Skeletal muscle tissue (tissue), 4 donors: ENCODE data around the gene RAB41. TPM values are rescaled to one million over a fixed set of nuclear protein-coding genes. Genes with fewer than 3 reads are reported as not detected.
"Not testable (repeated sequence)": the region's sequence is repeated elsewhere in the genome, so short reads cannot be mapped to it uniquely, and the experiment has no call there.

Experiments
- H3K27ac ChIP-seq: one replicate; pipeline ENCODE4 v1.7.0; 2013; ENCODE audit warnings: mild to moderate bottlenecking, low read depth, low read length, inconsistent platforms
- H3K27me3 ChIP-seq, 3 donors: one replicate each; pipeline ENCODE4 v1.7.0; 2013; ENCODE audit warnings: low read length in 3 of 3; ENCODE audit not compliant: control insufficient read depth in 3 of 3, insufficient read depth in 3 of 3
- H3K36me3 ChIP-seq, 3 donors: one replicate each; pipeline ENCODE4 v1.7.0; 2013; ENCODE audit warnings: low read length in 3 of 3; ENCODE audit not compliant: control insufficient read depth in 3 of 3, insufficient read depth in 3 of 3
- H3K4me1 ChIP-seq, 3 donors: one replicate each; pipeline ENCODE4 v1.7.0; 2013; ENCODE audit warnings: low read length in 3 of 3, mild to moderate bottlenecking in 3 of 3; ENCODE audit not compliant: control insufficient read depth in 3 of 3, insufficient read depth in 3 of 3
- H3K4me3 ChIP-seq, 3 donors: one replicate each; pipeline ENCODE4 v1.7.0; 2013; ENCODE audit warnings: low read length in 3 of 3
- H3K9ac ChIP-seq, 3 donors: one replicate each; pipeline ENCODE4 v1.7.0; 2013; ENCODE audit warnings: low read length in 3 of 3, mild to moderate bottlenecking in 3 of 3, moderate library complexity in 2 of 3, low read depth in 1 of 3
- H3K9me3 ChIP-seq, 3 donors: one replicate each; pipeline ENCODE4 v1.7.0; 2013; ENCODE audit warnings: low read length in 3 of 3; ENCODE audit not compliant: control insufficient read depth in 3 of 3
- total RNA-seq: library from RNA; depleted of rRNA; stranded (reverse); fragments of >200 nt; gene quantifications from one replicate; pipeline ENCODE4 v1.2.3, GENCODE V29; 2014
- donor health status: Osteomylitis.

RAB41 gene
- not detected for total RNA-seq

DNA sequence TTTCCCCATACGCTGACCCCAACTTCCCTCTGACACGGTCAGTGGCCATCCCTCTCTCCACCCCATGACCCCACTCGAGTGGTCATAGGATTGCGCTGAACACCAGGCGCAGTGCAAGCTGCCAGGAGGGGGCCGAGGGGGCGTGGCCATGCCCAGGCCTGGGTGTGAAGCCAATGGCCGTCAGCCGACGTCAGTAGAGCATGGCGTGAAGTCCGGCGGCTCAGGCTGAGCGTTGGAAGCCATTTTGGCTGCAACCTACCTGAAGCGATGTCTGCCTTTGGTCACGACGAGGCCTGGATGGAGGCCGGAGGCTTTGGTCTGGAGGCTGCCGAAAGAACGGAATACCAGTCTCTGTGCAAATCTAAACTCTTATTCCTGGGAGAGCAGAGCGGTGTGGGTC, at the start of gene RAB41:
Gene RAB41, plus strand, starts transcription at position 222 of the 400 bp plus-strand sequence. Its CDS starts 46 bp downstream, at position 268.
- no peaks in the 10 kb centered on the region for H3K4me1 ChIP-seq
- no peaks in the 10 kb centered on the region for H3K27me3 ChIP-seq
- H3K36me3 ChIP-seq = peaks cover 0 to 12% (median 6%) of the 10 kb centered on the region in 3 donors
- H3K4me3 ChIP-seq = no peak within 1 kb of the TSS
- H3K9me3 ChIP-seq = no peaks in the 10 kb centered on the region
- no peak within 1 kb of the TSS for H3K9ac ChIP-seq
- no peak within 1 kb of the TSS for H3K27ac ChIP-seq

GRCh38 chrX:70234355-70234754, 47.6 kb upstream of the RAB41 start, which contains the start of gene AWAT1:
Gene AWAT1, plus strand, starts transcription at chrX:70234655. Its CDS starts 41 bp downstream, at chrX:70234696.
- H3K36me3 ChIP-seq = no peaks in the 10 kb centered on the region
- H3K27ac ChIP-seq = no peak within 1 kb of the TSS
- peaks cover 0 to 4% (median 0%) of the 10 kb centered on the region in 3 donors for H3K27me3 ChIP-seq
- no peak within 1 kb of the TSS for H3K4me3 ChIP-seq
- H3K9ac ChIP-seq = no peak within 1 kb of the TSS
- H3K4me1 ChIP-seq = no peaks in the 10 kb centered on the region
- H3K9me3 ChIP-seq = no peaks in the 10 kb centered on the region

- Histone ChIP-seq H3K4me3 (no peak overlapping the region), H3K4me1 (no peaks in the 10 kb centered on the region), H3K9ac (no peak overlapping the region), H3K27me3 (no peaks in the 10 kb centered on the region), H3K36me3 (no peaks in the 10 kb centered on the region), H3K9me3 (no peaks in the 10 kb centered on the region), H3K27ac (no peak overlapping the region)
These were observed 41.2 kb upstream of the RAB41 start for GRCh38 chrX:70240751-70241150.

DNA sequence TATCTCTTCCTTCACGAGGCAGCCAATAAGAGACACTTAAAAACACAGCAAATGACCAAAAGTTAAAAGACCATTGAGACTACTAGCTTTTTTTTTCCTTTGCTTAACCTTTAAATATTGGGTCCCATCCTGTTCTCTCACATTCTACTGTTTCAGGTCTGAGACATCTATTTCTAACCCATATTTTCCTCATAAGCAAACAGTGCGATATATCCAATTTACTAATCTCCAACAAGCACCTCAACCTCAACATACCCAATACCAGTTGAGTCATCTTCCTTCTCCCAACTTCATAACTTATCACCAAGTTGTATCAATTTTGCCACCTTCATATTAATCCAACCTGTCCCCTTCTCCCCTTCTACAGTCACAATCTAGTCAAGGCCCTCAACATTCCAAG, 40.5 kb upstream of the RAB41 start:
- Histone ChIP-seq H3K36me3 (no peaks in the 10 kb centered on the region), H3K27ac (no peak overlapping the region), H3K4me3 (no peak overlapping the region), H3K9me3 (no peaks in the 10 kb centered on the region), H3K4me1 (no peaks in the 10 kb centered on the region), H3K27me3 (no peaks in the 10 kb centered on the region), H3K9ac (no peak overlapping the region)

DNA sequence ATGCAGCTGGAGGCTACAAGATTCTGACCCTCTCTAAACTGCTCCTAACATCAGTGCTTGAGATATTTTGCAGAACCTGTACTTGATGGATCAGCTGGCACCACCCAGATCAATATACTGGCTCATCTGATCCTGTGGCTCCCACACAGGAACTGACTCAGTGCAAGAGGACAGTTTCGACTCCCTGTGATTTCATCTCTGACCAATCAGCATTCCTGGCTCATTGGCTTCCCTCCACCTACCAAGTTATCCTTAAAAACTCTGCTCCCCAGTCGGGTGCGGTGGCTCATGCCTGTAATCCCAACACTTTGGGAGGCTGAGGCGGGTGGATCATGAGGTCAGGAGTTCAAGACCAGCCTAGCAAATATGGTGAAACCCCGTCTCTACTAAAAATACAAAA, 38.4 kb upstream of the RAB41 start:
- H3K27me3 ChIP-seq = not testable (repeated sequence)

DNA sequence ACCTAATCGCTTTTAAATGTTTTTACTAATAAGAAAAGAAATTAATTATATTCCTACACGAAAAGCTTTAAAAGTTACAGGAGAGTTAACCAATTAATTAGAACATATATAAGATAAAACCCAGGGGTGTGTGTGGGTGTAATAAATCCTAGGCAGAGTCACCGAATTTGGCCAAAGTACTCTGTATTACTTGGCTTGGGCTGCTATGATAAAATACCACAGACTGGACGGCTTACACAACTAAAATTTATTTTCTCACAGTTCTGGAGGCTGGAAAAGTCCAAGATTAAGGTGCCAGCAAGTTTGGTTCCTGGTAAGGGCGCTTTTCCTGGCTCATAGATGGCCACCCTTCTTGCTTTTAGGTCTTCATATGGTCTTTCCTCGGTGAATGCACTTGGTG, 37.1 kb upstream of the RAB41 start:
- no peak overlapping the region for H3K9ac ChIP-seq
- no peaks in the 10 kb centered on the region for H3K27me3 ChIP-seq
- no peaks in the 10 kb centered on the region for H3K36me3 ChIP-seq
- H3K4me3 ChIP-seq = no peak overlapping the region
- H3K27ac ChIP-seq = no peak overlapping the region
- no peaks in the 10 kb centered on the region for H3K9me3 ChIP-seq
- H3K4me1 ChIP-seq = no peaks in the 10 kb centered on the region

More for the DNA sequence above, 38.4 kb upstream of the RAB41 start:
- H3K36me3 ChIP-seq, H3K4me1 ChIP-seq, H3K27ac ChIP-seq, H3K4me3 ChIP-seq, H3K9ac ChIP-seq, H3K9me3 ChIP-seq: not testable (repeated sequence)

DNA sequence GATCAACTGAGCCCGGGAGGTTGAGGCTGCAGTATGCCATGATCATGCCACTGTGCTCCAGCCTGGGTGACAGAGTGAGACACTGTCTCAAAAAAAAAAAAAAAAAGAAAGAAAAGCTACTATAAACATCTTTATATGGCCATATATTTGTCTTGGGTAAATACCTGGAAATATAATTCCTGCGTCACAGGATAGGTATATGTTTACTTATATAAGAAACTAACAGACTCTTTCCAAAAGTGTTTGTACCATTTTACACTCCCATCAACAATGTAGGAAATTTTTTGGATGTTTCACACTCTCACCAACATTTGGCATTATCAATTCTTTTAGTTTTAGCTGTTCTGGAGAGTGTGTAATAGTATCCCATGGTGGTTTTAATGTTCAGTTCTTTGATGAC, 34.7 kb upstream of the RAB41 start:
- H3K27ac ChIP-seq = no peak overlapping the region
- no peak overlapping the region for H3K9ac ChIP-seq
- H3K9me3 ChIP-seq = no peaks in the 10 kb centered on the region
- H3K36me3 ChIP-seq = no peaks in the 10 kb centered on the region
- no peak overlapping the region for H3K4me3 ChIP-seq
- no peaks in the 10 kb centered on the region for H3K27me3 ChIP-seq
- no peaks in the 10 kb centered on the region for H3K4me1 ChIP-seq

DNA sequence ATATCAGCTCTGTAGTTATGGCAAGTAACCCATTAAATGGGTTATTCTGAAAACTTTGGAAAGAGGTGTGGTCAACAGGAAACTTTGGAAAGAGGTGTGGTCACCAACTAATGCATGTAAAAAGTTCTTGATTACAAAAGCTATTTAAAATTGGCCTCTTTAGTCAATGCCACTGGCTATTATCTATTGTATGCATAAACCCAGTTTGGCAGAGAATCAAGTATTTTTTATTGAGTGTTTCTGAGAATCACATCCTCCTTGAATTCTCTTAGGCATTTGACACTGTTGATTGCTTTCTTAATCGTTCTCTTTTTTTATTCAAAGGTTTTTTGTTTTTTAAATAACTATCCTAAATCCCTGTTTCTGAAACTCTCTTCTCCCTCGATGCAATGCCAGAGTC, 29.5 kb upstream of the RAB41 start:
- no peak overlapping the region for H3K4me3 ChIP-seq
- H3K9ac ChIP-seq = no peak overlapping the region
- H3K27ac ChIP-seq = no peak overlapping the region

GRCh38 chrX:70253377-70254062, 28.5 kb upstream of the RAB41 start:
- H3K27ac ChIP-seq = no peak overlapping the region
- H3K36me3 ChIP-seq = no peaks in the 10 kb centered on the region
- H3K9ac ChIP-seq = no peak overlapping the region
- no peak overlapping the region for H3K4me3 ChIP-seq
- H3K4me1 ChIP-seq = no peaks in the 10 kb centered on the region
- no peaks in the 10 kb centered on the region for H3K9me3 ChIP-seq
- no peaks in the 10 kb centered on the region for H3K27me3 ChIP-seq

More for the DNA sequence above, 29.5 kb upstream of the RAB41 start:
- Histone ChIP-seq H3K4me1 (no peaks in the 10 kb centered on the region), H3K9me3 (no peaks in the 10 kb centered on the region), H3K27me3 (no peaks in the 10 kb centered on the region), H3K36me3 (no peaks in the 10 kb centered on the region)

DNA sequence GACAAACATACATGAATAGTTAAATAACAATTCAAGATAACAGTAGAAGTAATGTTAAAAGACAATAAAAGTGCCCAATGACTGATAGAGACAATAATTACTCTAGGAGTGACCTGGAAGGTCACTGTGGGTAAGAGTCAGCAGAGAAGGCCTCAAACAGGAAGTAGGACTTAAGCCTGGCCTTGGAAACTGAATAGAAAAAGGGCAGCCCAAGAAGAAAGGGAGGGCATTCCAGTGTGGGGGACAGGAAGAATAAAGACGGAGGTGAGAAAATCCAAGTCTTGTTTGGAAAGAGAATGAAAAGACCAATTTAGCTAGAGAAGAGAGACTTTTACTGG, 27.9 kb upstream of the RAB41 start:
- Histone ChIP-seq H3K27me3 (no peaks in the 10 kb centered on the region), H3K9me3 (no peaks in the 10 kb centered on the region), H3K27ac (no peak overlapping the region), H3K36me3 (no peaks in the 10 kb centered on the region), H3K4me3 (no peak overlapping the region), H3K9ac (no peak overlapping the region), H3K4me1 (no peaks in the 10 kb centered on the region)
